NCI-H748 treated with DMSO at 0.1 percent for 48 hours (cell line): ENCODE data around the gene ZNF22.

Experiments
- DNase-seq: peaks from one replicate; lab custom pipeline; 2025; lab: John Stamatoyannopoulos, UW

The ZNF22 gene

GRCh38 chr10:44977287-44978212 is 23.2 kb upstream of the ZNF22 start:
- DNase-seq, result no peak

DNA sequence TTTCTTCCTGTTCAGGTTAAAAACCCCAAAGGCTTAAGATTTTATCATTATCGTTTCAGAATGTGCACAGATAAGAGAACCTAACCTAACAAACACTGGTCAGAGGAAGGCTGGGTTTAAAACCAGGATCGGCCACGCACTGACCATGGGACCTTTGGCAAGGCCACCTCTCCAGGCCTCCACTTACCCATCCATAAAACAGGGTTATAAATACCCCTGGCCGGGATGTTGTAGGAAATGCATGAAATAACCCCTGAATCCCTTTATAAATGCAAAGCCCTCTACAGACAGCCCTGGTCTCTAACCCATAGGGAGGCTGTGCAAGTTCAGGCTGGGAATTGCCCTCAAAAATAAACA is 22.5 kb upstream of the ZNF22 start:
- DNase-seq, result no peak

GRCh38 chr10:44978570-44979280 is 22.0 kb upstream of the ZNF22 start, which contains the start of gene DEPP1:
DEPP1 (minus strand) TSS chr10:44978809; CDS start chr10:44978030, 779 bp downstream.
- peak; percentile 65 for DNase-seq

DNA sequence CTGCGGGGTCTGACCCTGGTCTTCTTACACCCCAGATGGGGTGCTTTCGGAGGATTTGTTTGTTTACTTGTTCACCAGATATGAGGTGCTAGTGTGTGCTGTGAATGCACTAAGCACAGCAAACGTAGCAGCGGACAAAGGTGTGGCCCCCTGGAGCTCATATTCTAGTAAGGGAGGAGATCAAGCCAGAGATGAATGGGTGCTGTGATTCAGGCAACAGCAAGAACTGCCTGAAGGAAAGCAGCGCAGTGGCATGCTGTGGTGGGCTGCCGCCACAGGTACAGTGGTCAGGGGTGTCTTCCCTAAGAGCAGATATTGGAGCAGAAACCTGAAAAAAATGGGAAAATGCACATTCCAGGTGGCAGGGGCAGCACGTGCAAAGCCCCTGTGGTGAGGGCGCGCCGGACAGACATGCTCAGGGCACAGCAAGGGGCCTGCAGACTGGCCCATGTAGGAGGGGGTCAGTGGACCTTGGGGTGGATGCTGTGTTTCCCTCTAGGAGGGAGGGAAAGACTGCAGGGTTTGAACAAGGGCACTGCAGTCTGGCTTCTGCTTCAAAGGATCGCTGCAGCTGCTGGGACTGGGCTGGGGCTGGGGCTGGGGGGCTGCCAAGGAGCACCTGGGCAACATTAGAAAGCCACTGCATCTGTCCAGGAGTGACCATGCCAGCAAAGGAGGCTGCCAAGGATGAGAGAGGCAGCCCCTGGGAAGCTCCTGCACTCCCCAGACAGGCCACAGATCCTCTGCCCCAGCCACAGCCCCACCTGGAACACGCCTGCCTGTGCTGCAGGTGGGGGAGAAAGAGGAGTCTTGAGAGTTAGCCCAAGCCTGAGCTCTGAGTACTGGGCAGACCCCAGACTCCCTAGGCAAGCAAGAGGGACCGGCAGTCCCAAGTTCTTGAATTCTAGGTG is 21.2 kb upstream of the ZNF22 start:
- DNase-seq, result no peak

GRCh38 chr10:44980309-44981171 is 20.2 kb upstream of the ZNF22 start:
- DNase-seq, result no peak

- no peak for DNase-seq
These were observed 19.3 kb upstream of the ZNF22 start for GRCh38 chr10:44981172-44982113.

DNA sequence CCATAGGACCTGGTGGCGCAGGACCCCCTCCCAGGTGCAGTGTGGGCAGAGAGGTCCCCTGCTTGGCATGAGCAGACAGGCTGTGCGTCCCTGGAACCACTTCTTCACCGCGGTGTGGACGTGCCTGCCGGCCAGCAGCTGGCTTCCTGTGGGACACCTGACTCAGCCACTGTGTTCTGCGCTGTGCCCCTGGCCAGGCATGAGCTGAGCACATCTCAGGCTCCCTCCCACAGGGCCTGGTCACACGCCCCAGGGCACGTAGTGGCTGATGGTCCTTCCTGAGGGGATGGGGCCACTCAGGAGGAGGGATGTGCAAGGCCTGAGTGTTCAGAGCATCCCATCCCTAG is 18.6 kb upstream of the ZNF22 start:
- no peak for DNase-seq

DNA sequence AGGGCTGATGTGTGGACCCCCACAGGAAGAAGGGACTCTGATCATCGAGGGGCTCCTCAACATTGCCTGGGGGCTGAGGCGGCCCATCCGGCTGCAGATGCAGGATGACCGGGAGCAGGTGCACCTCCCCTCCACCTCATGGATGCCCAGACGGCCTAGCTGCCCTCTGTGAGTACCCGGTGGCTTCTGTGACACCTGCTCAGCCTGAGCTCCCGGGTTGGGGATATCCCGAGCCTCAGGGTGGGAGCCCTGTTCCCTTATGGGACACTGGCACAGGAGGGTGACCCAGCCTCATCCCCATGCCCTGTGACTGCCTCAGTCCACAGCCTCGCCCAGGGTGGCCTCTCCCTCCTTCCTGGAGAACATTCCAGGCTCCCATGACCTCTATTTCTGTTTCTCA is 18.2 kb upstream of the ZNF22 start:
- no peak for DNase-seq

DNA sequence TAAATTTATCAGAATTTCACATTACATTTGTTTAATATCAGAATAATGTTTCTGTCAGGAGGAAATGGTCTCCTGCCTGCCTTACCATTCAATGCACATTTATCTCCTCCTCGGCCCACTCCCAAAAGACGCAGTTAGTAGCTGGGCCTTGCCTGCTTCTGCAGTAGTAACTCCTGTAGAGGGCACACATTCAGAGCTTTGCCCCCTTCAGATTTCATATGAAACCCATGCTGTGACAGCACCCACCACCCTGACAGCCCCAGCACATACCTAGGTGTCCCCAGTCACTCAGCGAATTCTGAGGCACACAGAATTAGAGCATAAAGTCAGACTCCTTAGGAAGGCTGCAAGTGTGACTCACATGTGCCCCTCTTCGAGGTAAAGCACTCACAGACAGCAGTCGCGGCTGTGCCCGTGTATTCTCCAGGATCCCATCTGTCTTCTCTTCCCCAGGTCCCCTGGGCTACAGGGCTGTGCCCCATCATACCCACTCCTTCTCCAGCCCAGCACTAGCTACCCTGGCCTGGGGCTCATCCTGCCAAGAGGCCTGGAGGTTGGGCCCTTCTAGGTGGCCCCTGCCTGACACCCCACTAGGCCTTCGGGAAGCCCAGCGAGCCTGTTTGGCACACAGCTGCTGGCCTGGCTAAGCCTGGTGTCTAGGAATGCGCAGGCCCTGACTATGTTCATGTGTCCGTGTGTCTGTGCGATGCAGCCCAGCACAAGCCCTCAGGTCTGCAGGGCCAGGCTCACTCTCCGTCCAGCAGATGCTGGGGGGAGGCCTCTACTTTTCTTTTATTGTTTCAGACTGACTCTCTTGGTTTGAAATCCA is 17.4 kb upstream of the ZNF22 start:
- no peak for DNase-seq

DNA sequence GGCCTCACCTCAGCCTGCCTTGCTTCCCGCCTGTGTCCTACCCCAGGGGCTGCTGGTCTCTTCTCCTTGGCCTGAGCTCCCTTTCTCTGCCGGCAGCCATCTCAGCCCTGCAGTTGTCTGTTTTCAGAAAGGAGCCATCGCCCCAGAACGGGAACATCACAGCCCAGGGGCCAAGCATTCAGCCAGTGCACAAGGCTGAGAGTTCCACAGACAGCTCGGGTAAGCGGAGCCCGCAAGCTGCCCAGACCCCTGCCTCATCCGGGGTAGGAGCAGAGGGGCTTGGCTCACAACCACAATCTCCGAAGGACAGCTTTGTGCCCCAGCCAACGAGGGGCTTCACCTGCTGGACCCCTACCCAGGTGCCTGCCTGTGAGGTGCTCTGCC is 16.8 kb upstream of the ZNF22 start:
- no peak for DNase-seq

GRCh38 chr10:44984671-44985101 is 16.0 kb upstream of the ZNF22 start:
- no peak for DNase-seq

- DNase-seq, result no peak
These were observed 15.5 kb upstream of the ZNF22 start for GRCh38 chr10:44985175-44985681.

- no peak for DNase-seq
These were observed 14.5 kb upstream of the ZNF22 start for GRCh38 chr10:44986179-44986578.

- DNase-seq, result no peak
These were observed 14.1 kb upstream of the ZNF22 start for GRCh38 chr10:44986670-44987069.

GRCh38 chr10:44988957-44989585 is 11.7 kb upstream of the ZNF22 start:
- DNase-seq, result no peak

DNA sequence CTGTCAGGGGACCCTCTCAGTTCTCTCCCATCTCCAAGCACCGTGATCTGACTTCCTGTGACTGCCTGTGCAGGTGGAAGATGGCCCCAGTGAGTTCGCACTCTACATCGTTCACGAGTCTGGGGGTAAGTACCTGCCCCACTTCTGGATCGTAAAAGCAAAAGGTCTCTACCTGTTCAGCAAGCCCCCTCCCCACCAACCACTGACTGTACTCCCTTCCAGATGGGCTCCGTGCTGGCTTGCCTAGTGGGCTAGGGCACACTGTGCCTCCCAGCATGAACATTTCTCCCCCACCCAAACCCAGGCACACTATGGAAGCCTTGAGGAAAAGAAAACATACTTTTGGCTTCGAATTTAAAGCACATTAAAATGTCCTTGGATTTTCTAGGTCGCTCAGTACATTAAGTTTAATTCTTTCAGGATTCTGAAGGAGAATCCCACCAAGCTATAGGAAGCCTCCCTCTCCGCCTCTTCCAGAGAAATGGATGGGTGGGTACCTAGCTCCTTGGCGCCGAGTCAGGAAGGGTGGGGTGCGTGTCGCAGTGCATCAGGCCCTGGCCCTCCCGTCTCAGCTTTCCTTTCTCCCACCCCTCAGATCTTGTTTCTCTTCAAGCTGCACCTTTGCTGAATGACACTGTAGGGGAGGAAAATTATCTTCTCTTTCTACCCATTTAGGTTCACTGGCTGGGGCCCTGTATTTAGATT is 11.0 kb upstream of the ZNF22 start:
- no peak for DNase-seq

DNA sequence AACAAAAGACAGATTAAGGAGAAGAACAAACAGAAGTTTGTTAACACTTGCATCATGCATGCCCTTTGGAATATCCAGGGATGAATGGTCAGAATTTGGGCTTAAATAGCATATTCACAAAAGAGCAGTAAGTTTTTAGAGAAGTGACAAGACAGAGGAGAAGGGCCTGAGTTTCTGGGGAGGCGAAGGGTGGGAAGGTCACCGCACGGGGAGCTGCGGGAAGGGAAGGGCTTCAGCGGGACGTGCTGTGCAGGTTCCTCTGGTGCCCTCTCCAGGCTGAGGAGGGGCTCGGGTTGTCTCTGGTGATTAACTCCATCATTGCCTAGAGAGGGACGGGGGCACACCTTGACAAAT is 10.4 kb upstream of the ZNF22 start:
- no peak for DNase-seq

DNA sequence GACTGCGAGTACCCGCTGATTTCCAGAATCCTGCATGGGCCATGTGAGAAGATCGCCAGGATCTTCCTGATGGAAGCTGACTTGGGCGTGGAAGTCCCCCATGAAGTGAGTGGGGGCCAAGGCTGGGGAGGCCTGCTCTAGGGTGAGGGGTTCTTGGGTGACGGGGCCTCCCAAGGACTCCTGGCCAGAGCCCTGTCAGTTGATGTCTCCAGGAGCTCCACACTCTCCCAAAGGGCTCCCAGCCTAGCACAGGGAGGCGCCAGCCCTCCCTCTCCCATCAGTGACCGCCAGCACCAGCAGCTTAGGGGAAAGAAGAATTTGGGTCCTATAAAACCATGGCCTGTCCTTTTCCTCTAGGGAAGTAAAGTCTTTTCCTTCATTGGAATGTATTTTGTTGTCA is 9.8 kb upstream of the ZNF22 start:
- no peak for DNase-seq
